Measurements from ENCODE around the gene UNC80.

Gene UNC80

DNA sequence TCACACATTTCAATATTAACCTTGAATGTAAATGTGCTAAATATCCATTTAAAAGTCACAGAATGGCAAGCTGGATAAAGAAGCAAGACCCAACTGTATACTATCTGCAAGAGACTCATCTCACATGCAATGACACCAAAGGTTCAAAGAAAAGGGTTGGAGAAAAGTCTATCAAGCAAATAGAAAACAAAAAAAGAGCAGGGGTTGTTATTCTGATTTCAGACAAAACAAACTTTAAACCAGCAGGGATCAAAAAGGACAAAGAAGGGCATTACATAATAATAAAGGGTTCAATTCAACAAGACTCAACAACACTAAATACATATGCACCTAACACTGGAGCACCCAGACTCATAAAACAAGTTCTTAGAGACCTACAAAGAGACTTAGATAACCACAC lies 14.5 kb upstream of the UNC80 start:
- TF ChIP-seq, protein P1, sequence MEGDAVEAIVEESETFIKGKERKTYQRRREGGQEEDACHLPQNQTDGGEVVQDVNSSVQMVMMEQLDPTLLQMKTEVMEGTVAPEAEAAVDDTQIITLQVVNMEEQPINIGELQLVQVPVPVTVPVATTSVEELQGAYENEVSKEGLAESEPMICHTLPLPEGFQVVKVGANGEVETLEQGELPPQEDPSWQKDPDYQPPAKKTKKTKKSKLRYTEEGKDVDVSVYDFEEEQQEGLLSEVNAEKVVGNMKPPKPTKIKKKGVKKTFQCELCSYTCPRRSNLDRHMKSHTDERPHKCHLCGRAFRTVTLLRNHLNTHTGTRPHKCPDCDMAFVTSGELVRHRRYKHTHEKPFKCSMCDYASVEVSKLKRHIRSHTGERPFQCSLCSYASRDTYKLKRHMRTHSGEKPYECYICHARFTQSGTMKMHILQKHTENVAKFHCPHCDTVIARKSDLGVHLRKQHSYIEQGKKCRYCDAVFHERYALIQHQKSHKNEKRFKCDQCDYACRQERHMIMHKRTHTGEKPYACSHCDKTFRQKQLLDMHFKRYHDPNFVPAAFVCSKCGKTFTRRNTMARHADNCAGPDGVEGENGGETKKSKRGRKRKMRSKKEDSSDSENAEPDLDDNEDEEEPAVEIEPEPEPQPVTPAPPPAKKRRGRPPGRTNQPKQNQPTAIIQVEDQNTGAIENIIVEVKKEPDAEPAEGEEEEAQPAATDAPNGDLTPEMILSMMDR (conservative IDR thresholded peaks at IDR 0.05; ENCODE audit: low read depth, low read length): no peak
- no peak for DNase-seq (ENCODE audit: low read depth)
- no peak overlapping the region for H3K4me3 ChIP-seq (ENCODE audit: low read depth, low read length)

DNA sequence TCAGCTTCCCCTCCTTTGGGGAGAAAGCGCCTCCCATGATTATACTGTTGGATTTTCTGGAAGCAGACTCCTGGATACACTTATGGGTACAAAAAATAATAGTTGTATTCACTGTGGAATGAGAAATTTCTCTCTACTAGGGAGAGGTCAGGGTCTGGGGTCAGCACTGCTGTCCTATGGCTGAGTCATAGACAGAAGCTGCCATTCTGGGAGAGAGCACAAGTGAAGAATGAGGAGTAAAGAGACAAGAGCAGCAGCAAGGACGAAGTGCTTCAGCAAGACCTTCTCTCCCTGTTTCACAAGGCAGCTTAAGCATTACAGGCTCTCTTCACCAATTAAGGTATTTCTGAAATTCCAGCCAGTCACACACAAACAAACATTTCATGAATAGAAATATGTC lies 10.1 kb upstream of the UNC80 start:
- H3K4me3 ChIP-seq (ENCODE audit: low read depth, low read length): no peak overlapping the region
- TF ChIP-seq, protein P1 (conservative IDR thresholded peaks at IDR 0.05; ENCODE audit: low read depth, low read length): no peak
- peak; percentile 23 for DNase-seq (ENCODE audit: low read depth)

DNA sequence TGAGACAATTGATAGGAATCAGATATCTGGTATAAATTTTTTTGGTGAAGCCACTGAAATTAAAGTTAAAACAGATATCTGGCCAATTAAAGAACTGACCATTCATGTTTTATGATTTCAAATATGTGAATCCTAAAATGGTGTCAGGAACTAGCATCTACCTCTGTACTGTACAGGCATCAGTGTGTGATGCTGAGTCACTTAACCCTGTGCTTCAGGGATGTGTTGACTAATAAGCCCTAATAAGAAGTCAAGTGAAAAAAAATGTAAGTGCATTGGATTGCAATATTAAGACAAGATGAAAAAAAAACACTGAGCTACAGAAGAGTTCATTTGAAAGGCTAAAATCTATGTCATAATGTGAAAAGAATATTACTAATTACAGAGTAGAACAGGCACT lies 9.1 kb upstream of the UNC80 start:
- DNase-seq (ENCODE audit: low read depth): peak; percentile 4
- TF ChIP-seq, protein P1 (conservative IDR thresholded peaks at IDR 0.05; ENCODE audit: low read depth, low read length): no peak
- no peak overlapping the region for H3K4me3 ChIP-seq (ENCODE audit: low read depth, low read length)

DNA sequence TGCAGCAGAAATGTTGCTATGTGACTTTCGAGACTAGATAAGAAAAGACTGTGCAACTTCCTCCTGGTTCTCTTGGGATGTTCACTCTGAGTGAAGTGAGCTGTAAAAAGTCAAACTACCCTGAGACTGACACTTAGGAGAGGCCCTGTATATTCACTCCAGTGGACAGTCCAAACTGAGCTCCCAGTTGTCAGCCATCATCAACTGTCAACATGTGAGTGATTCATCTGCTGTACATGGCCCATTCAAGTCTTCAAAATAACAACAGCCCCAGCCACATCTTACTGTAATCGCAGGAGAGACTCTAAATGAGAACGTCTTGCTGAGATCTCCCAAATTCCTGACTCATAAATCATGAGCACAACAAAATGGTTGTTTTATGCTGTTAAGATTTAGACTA lies 8.5 kb upstream of the UNC80 start:
- no peak for DNase-seq (ENCODE audit: low read depth)
- TF ChIP-seq, protein P1 (conservative IDR thresholded peaks at IDR 0.05; ENCODE audit: low read depth, low read length): no peak

DNA sequence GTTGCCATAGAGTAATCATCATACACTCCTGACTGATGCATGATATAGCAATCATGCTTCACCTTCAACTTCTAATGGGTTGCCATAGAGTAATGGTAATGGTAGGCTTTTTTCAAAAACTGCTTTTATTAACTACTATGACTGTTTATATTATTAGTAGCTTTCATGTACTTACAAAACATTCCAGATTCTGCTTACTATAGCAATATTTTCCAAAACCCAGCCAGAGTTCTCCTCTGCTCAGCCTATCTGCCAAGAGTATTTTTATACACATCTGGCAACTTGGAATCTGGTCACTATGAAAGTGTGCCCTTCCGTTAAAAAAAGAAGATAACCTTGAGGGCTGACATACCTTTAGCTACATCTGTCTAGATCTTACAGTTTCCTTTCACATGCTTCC lies 5.0 kb upstream of the UNC80 start:
- no peak for DNase-seq (ENCODE audit: low read depth)
- no peak overlapping the region for H3K4me3 ChIP-seq (ENCODE audit: low read depth, low read length)
- TF ChIP-seq, protein P1 (conservative IDR thresholded peaks at IDR 0.05; ENCODE audit: low read depth, low read length): no peak

More for the DNA sequence above, 8.5 kb upstream of the UNC80 start:
- H3K4me3 ChIP-seq (ENCODE audit: low read depth, low read length): no peak overlapping the region

DNA sequence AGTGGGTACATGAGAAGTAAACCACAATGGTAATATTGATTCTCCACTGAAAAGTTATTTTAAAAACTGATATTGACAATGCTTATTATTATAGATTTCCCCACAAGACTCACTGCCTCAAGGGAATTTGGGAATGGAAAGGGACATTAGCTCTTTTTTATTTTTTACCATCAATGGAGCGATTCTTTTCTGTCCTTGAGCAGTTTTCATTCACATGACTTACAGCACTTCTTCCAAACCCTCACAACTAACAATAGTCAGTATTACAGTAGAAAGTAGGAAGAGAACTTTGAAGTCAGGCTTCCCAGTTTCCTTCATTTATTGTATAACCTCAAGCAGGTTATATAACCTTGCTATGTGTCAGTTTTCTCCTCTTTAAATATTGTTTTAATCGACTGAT lies 4.3 kb upstream of the UNC80 start:
- TF ChIP-seq, protein P1 (conservative IDR thresholded peaks at IDR 0.05; ENCODE audit: low read depth, low read length): no peak
- H3K4me3 ChIP-seq (ENCODE audit: low read depth, low read length): no peak overlapping the region
- DNase-seq (ENCODE audit: low read depth): no peak

DNA sequence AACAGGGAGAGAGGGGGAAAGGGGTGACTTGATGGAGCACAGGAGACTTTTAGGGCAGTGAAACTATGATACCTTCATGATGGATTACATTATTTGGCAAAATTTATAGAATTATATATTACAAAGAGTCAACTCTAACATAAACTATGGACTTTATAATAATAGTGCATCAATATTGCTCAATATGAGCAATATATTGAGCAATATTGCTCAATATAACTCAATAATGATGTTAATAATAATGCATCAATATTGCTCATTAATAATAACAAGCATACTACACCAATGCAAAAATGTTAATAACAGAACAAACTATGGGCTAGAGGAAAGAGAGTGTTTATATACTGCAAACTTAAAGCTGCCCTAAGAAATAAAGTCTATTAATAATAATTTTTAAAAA lies 3.1 kb upstream of the UNC80 start:
- no peak overlapping the region for H3K4me3 ChIP-seq (ENCODE audit: low read depth, low read length)
- no peak for DNase-seq (ENCODE audit: low read depth)
- TF ChIP-seq, protein P1 (conservative IDR thresholded peaks at IDR 0.05; ENCODE audit: low read depth, low read length): no peak

Measured in choroid plexus epithelial cell (primary cell).